SK-N-SH (cell line): ENCODE data around the gene IQCK. TPM values are rescaled to one million over a fixed set of nuclear protein-coding genes. Genes with fewer than 3 reads are reported as not detected.

Experiments
- CTCF ChIA-PET: fragments of 300-600, 350-600 bp; formaldehyde crosslinking; extraction: SDS; loops from one replicate; lab custom pipeline; 2021; lab: Yijun Ruan, JAX
- POLR2A ChIA-PET: fragments of 350-600 bp; sonication (Branson Sonifier 250); formaldehyde crosslinking; extraction: SDS; loops from one replicate; lab custom pipeline; 2020; ENCODE audit warnings: antibody characterized with exemption, inconsistent platforms; lab: Yijun Ruan, JAX
- DNase-seq: peaks from one replicate; pipeline ENCODE4 v3.0.0; 2012
- H2AFZ ChIP-seq: fragments of 200-600 bp; sonication (generic); 2 replicates; pipeline ENCODE4 v1.8.1; 2016; ENCODE audit warnings: antibody characterized with exemption, mild to moderate bottlenecking, low read depth
- H3F3A ChIP-seq: fragments of 200-600 bp; sonication (generic); replicated peaks from 2 replicates; pipeline ENCODE3; 2016; ENCODE audit warnings: antibody characterized with exemption, mild to moderate bottlenecking; ENCODE audit not compliant: insufficient read depth
- H3K27ac ChIP-seq, 2 experiments: fragments of 200-500 bp in 1 of 2; fragments of 200-600 bp in 1 of 2; sonication (Bioruptor generic) in 1 of 2; sonication (generic), shearing (Covaris generic) in 1 of 2; 2 replicates each; pipeline versions ENCODE4 v1.5.1 to v1.6.1; 2014 to 2016; ENCODE audit warnings: low read depth in 2 of 2, inconsistent platforms in 1 of 2, low read length in 1 of 2, mild to moderate bottlenecking in 1 of 2, mixed read lengths in 1 of 2
- H3K27me3 ChIP-seq: fragments of 200-600 bp; sonication (generic), shearing (Covaris generic); 2 replicates; pipeline ENCODE4 v1.6.1; 2016; ENCODE audit warnings: mixed run types; ENCODE audit not compliant: insufficient read depth
- H3K36me3 ChIP-seq, 2 experiments: fragments of 200-500 bp in 1 of 2; fragments of 200-600 bp in 1 of 2; sonication (Bioruptor generic) in 1 of 2; sonication (generic) in 1 of 2; replicated peaks in 1 of 2; 2 replicates each; pipeline versions ENCODE3 to v1.5.1; 2014 to 2016; ENCODE audit warnings: low read length in 1 of 2, mild to moderate bottlenecking in 1 of 2; ENCODE audit not compliant: insufficient read depth in 2 of 2, control insufficient read depth in 1 of 2
- H3K4me1 ChIP-seq, 2 experiments: fragments of 200-500 bp in 1 of 2; fragments of 200-600 bp in 1 of 2; sonication (Bioruptor generic) in 1 of 2; sonication (generic), shearing (Covaris generic) in 1 of 2; 2 replicates each; pipeline versions ENCODE4 v1.5.1 to v1.6.1; 2014 to 2016; ENCODE audit warnings: low read depth in 1 of 2, low read length in 1 of 2, mixed run types in 1 of 2; ENCODE audit not compliant: insufficient read depth in 2 of 2, control insufficient read depth in 1 of 2
- H3K4me2 ChIP-seq: fragments of 200-600 bp; sonication (generic), shearing (Covaris generic); 2 replicates; pipeline ENCODE4 v1.6.1; 2017; ENCODE audit warnings: mixed run types
- H3K4me3 ChIP-seq, 2 experiments: fragments of 200-500 bp in 1 of 2; fragments of 200-600 bp in 1 of 2; sonication (Bioruptor generic) in 1 of 2; sonication (generic), shearing (Covaris generic) in 1 of 2; 2 replicates each; pipeline versions ENCODE4 v1.5.1 to v1.8.1; 2014 to 2016; ENCODE audit warnings: low read depth in 2 of 2, inconsistent platforms in 1 of 2, low read length in 1 of 2, mild to moderate bottlenecking in 1 of 2, mixed read lengths in 1 of 2, moderate library complexity in 1 of 2
- H3K79me2 ChIP-seq: fragments of 200-600 bp; sonication (generic); 2 replicates; pipeline ENCODE4 v1.8.1; 2017; ENCODE audit warnings: mild to moderate bottlenecking; ENCODE audit not compliant: insufficient read depth
- H3K9ac ChIP-seq: fragments of 200-600 bp; sonication (generic); 2 replicates; pipeline ENCODE4 v1.6.1; 2017; ENCODE audit warnings: mixed run types
- H3K9me2 ChIP-seq: fragments of 200-600 bp; sonication (generic); 2 replicates; pipeline ENCODE4 v1.6.1; 2017; ENCODE audit warnings: mixed run types
- H3K9me3 ChIP-seq: fragments of 200-600 bp; sonication (generic); 2 replicates; pipeline ENCODE4 v1.6.1; 2017; ENCODE audit warnings: mixed run types, mild to moderate bottlenecking, moderate library complexity
- H4K20me1 ChIP-seq: fragments of 200-600 bp; sonication (generic); 2 replicates; pipeline ENCODE4 v1.6.1; 2017; ENCODE audit warnings: mild to moderate bottlenecking, mixed run types; ENCODE audit not compliant: insufficient read depth
- CHD2 ChIP-seq: fragments of 150-350 bp; IDR thresholded peaks from 2 replicates; pipeline ENCODE4 v1.6.1; 2018; ENCODE audit warnings: low read length; ENCODE audit not compliant: partially characterized antibody
- ELF1 ChIP-seq: IDR thresholded peaks from 2 replicates; pipeline ENCODE4 v1.4.0; 2012
- EZH2phosphoT487 ChIP-seq: fragments of 200-600 bp; sonication (generic); IDR thresholded peaks from 2 replicates; pipeline ENCODE4 v1.6.1; 2017; ENCODE audit warnings: low read depth, mixed run types, mild to moderate bottlenecking, antibody characterized with exemption, moderate library complexity, borderline replicate concordance
- FOSL2 ChIP-seq: IDR thresholded peaks from 2 replicates; pipeline ENCODE4 v1.4.0; 2012; ENCODE audit warnings: low read depth, mild to moderate bottlenecking, moderate library complexity, borderline replicate concordance
- FOXM1 ChIP-seq: IDR thresholded peaks from 2 replicates; pipeline ENCODE4 v1.4.0; 2012; ENCODE audit warnings: low read depth, mild to moderate bottlenecking
- JUND ChIP-seq: IDR thresholded peaks from 2 replicates; pipeline ENCODE4 v1.4.0; 2012
- NFIC ChIP-seq: IDR thresholded peaks from 2 replicates; pipeline ENCODE4 v1.4.0; 2012; ENCODE audit warnings: borderline replicate concordance
- NRF1 ChIP-seq: IDR thresholded peaks from 2 replicates; pipeline ENCODE4 v1.6.1; 2012; ENCODE audit warnings: low read depth, mild to moderate bottlenecking, low read length
- PBX3 ChIP-seq: IDR thresholded peaks from 2 replicates; pipeline ENCODE4; 2012
- TAF1 ChIP-seq: IDR thresholded peaks from 2 replicates; pipeline ENCODE4 v1.6.1; 2012; ENCODE audit warnings: low read depth, mild to moderate bottlenecking, low read length, moderate library complexity, borderline replicate concordance
- USF2 ChIP-seq: fragments of 150-350 bp; IDR thresholded peaks from 2 replicates; pipeline ENCODE4 v1.6.1; 2017; ENCODE audit warnings: antibody characterized with exemption, low read length, low read depth, borderline replicate concordance
- WGBS: methylation state at CpG from one replicate; pipeline ENCODE4 v1.1.6; 2017; ENCODE audit warnings: low lambda C conversion rate; 5-methylcytosine and 5-hydroxymethylcytosine counted together
- polyA plus RNA-seq, 3 experiments: library from polyadenylated mRNA; depleted of rRNA; stranded (reverse); fragments of >200 nt; gene quantifications; 2 replicates each; pipeline ENCODE4 v1.2.3, GENCODE V29; 2012

Gene IQCK
- polyA plus RNA-seq, 1 of the 3 experiments (the other 2 are of a cell fraction), result 7.3 TPM

- POLR2A ChIA-PET, result no interaction called here
- H4K20me1 ChIP-seq, result no peaks in the 10 kb centered on the region
- CTCF ChIA-PET, result no interaction called here
- H3K4me2 ChIP-seq, result no peak overlapping the region
- peaks cover 4% of the 10 kb centered on the region for H3F3A ChIP-seq
- H3K27ac ChIP-seq, result no peak overlapping the region
- peaks cover 0 to 2% of the 10 kb centered on the region in 2 experiments; a peak in 1 of 4 replicates for H3K4me1 ChIP-seq
- 97% methylated on average over 6 of the region's 6 CpGs for WGBS
- H3K36me3 ChIP-seq, result peaks cover 29 to 37% of the 10 kb centered on the region in 2 experiments
- H3K9ac ChIP-seq, result no peak overlapping the region
- no peak overlapping the region for H3K4me3 ChIP-seq
- H3K79me2 ChIP-seq, result no peaks in the 10 kb centered on the region
- no peaks in the 10 kb centered on the region for H3K27me3 ChIP-seq
- no peaks in the 10 kb centered on the region for H3K9me2 ChIP-seq
- no peak overlapping the region for H2AFZ ChIP-seq
- H3K9me3 ChIP-seq, result no peaks in the 10 kb centered on the region
- DNase-seq, result no peak
- no peak for TF ChIP-seq PBX3
- no peak for TF ChIP-seq FOSL2
- TF ChIP-seq NFIC, result no peak
- no peak for TF ChIP-seq FOXM1
- no peak for TF ChIP-seq USF2
- TF ChIP-seq TAF1, result no peak
- no peak for TF ChIP-seq NRF1
- no peak for TF ChIP-seq ELF1
- no peak for TF ChIP-seq CHD2
- no peak for TF ChIP-seq JUND
Observed at GRCh38 chr16:19683453-19684236, 34.4 kb upstream of the IQCK start.

- Histone ChIP-seq H4K20me1 (no peaks in the 10 kb centered on the region), H3K4me3 (no peak overlapping the region), H3K79me2 (no peaks in the 10 kb centered on the region), H3K4me1 (peaks cover 0 to 2% of the 10 kb centered on the region in 2 experiments; a peak in 1 of 4 replicates), H3K9me2 (no peaks in the 10 kb centered on the region), H2AFZ (no peak overlapping the region), H3K4me2 (no peak overlapping the region), H3K9me3 (no peaks in the 10 kb centered on the region), H3K36me3 (peaks cover 28 to 37% of the 10 kb centered on the region in 2 experiments), H3K27me3 (no peaks in the 10 kb centered on the region), H3F3A (peaks cover 4% of the 10 kb centered on the region), H3K27ac (no peak overlapping the region), H3K9ac (no peak overlapping the region)
- POLR2A ChIA-PET, result no interaction called here
- CTCF ChIA-PET, result no interaction called here
- TF ChIP-seq EZH2phosphoT487, result no peak
- no peak for DNase-seq
- 99% methylated on average over 4 of the region's 4 CpGs for WGBS
Observed at GRCh38 chr16:19685176-19685575, 32.9 kb upstream of the IQCK start.
